ENCODE data around the gene MAMDC4.

DNA sequence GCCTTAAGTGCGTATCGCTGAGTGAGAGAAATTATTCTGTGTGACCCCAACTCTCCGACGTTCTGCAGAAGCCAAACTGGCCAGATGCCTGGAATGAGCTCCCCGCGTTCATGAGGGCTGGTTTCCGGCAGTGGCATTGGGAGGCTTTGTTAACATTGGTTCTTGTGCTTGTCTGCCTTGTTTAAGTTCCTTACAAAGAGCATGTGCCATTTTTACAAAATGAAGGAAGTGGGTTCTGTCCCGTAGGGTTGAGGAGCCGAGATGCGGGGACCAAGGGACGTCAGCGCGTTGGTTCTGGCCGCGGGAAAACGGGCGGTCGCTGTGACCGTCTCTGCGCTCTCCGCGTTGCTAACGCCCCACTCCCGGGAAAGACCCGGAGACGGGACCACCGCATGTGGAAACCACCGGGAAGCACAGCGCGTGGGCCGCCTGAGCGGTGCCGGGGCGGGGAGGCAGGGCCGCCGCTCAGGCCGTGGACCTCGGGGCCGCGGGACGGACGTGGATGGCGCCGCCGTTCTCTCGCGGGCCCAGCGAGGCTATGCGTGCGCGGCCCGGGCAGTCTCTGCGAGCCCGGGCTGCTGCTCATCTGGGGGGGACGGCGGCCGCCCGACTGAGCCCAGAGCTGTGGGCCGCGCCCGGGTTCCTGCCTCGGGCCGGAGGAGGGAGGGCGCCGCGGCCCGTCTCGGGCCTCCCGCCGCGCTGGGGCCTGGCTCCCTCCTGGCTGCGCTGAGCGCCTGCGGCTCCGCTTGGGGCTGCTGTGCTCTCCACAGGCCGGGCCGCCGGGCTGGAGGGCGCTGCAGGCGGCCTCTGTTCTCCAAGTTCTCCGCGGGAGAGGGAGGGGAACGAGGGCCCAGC is 30.9 kb upstream of the MAMDC4 start:
- TF ChIP-seq EZH2 (IDR thresholded peaks at IDR 0.05; ENCODE audit: borderline replicate concordance), result no peak
- no peak for TF ChIP-seq CTCF (IDR thresholded peaks at IDR 0.05; ENCODE audit: poor library complexity)
- no peak for TF ChIP-seq EZH2phosphoT487 (IDR thresholded peaks at IDR 0.05; ENCODE audit: low read depth, severe bottlenecking, unreplicated experiment)
